IMR-90 (cell line): Measurements from ENCODE around the gene RASSF3. TPM values are rescaled to one million over a fixed set of nuclear protein-coding genes. Genes with fewer than 3 reads are reported as not detected.

Experiments
- ATAC-seq: fragments of 200-7000 bp; cut with Tn5 transposase; 2 replicates; pipeline ENCODE4 v1.9.1; 2020; ENCODE audit warnings: low read depth, mild to moderate bottlenecking, moderate library complexity
- BruUV-seq: library from RNA; stranded (reverse); fragments of 400-500 nt; replicated peaks from 2 replicates; lab custom pipeline; 2021; lab: Mats Ljungman, UMichigan
- CTCF ChIA-PET: fragments of 300-600 bp; formaldehyde crosslinking; extraction: SDS; loops from one replicate; lab custom pipeline; 2021; ENCODE audit warnings: antibody characterized with exemption; lab: Yijun Ruan, JAX
- POLR2A ChIA-PET: fragments of 300-600 bp; sonication (Branson Sonifier 250); formaldehyde crosslinking; loops from one replicate; lab custom pipeline; 2022; ENCODE audit warnings: antibody characterized with exemption; ENCODE audit not compliant: unreplicated experiment; lab: Charles Lee
- DNase-seq: peaks from one replicate; pipeline ENCODE4 v3.0.0; 2013
- H2AFZ ChIP-seq: replicated peaks from 2 replicates; pipeline ENCODE3; 2013; ENCODE audit warnings: low read length, mild to moderate bottlenecking; ENCODE audit not compliant: poor library complexity
- H2AK5ac ChIP-seq: 2 replicates; pipeline ENCODE4 v1.6.1; 2013; ENCODE audit warnings: low read depth, low read length, inconsistent platforms
- H2AK9ac ChIP-seq: replicated peaks from 2 replicates; pipeline ENCODE3; 2013; ENCODE audit warnings: mild to moderate bottlenecking, low read depth, low read length, moderate library complexity; ENCODE audit not compliant: poor library complexity
- H2BK120ac ChIP-seq: 2 replicates; pipeline ENCODE4 v1.6.1; 2013; ENCODE audit warnings: low read depth, low read length, inconsistent platforms
- H2BK15ac ChIP-seq: 3 replicates; pipeline ENCODE4 v1.6.1; 2013; ENCODE audit warnings: low read depth, low read length, inconsistent platforms
- H2BK20ac ChIP-seq: 2 replicates; pipeline ENCODE4 v1.6.1; 2013; ENCODE audit warnings: low read depth, mild to moderate bottlenecking, inconsistent platforms, low read length, moderate library complexity
- H2BK5ac ChIP-seq: 2 replicates; pipeline ENCODE4 v1.6.1; 2013; ENCODE audit warnings: mild to moderate bottlenecking, low read depth, low read length, inconsistent platforms; ENCODE audit not compliant: poor library complexity, severe bottlenecking
- H3K14ac ChIP-seq: replicated peaks from 2 replicates; pipeline ENCODE4 v1.6.1; 2013; ENCODE audit warnings: low read depth, low read length, inconsistent platforms
- H3K18ac ChIP-seq: 2 replicates; pipeline ENCODE4 v1.6.1; 2013; ENCODE audit warnings: low read depth, low read length, control low read depth
- H3K23ac ChIP-seq: 2 replicates; pipeline ENCODE4 v1.6.1; 2013; ENCODE audit warnings: low read depth, low read length, inconsistent platforms
- H3K27ac ChIP-seq: 2 replicates; pipeline ENCODE4 v1.5.1; 2013; ENCODE audit warnings: mild to moderate bottlenecking, control low read depth, low read length; ENCODE audit not compliant: insufficient read depth
- H3K27me3 ChIP-seq: 2 replicates; pipeline ENCODE4 v1.6.1; 2013; ENCODE audit warnings: low read length; ENCODE audit not compliant: control insufficient read depth, insufficient read depth
- H3K36me3 ChIP-seq: 2 replicates; pipeline ENCODE4 v1.6.1; 2013; ENCODE audit warnings: low read length, mixed read lengths; ENCODE audit not compliant: control insufficient read depth, insufficient read depth
- H3K4ac ChIP-seq: 2 replicates; pipeline ENCODE4 v1.6.1; 2013; ENCODE audit warnings: low read depth, low read length, inconsistent platforms
- H3K4me1 ChIP-seq: 2 replicates; pipeline ENCODE4 v1.6.1; 2013; ENCODE audit warnings: low read length, mixed read lengths; ENCODE audit not compliant: control insufficient read depth, insufficient read depth
- H3K4me2 ChIP-seq: 2 replicates; pipeline ENCODE4 v1.6.1; 2013; ENCODE audit warnings: low read depth, mild to moderate bottlenecking, control low read depth, low read length, moderate library complexity
- H3K4me3 ChIP-seq: 2 replicates; pipeline ENCODE4 v1.5.1; 2013; ENCODE audit warnings: low read depth, mild to moderate bottlenecking, control low read depth, low read length, moderate library complexity; ENCODE audit not compliant: insufficient read depth
- H3K56ac ChIP-seq: 2 replicates; pipeline ENCODE4 v1.6.1; 2013; ENCODE audit warnings: low read length, inconsistent platforms; ENCODE audit not compliant: insufficient read depth; ENCODE audit errors: extremely low read depth
- H3K79me1 ChIP-seq, 2 experiments: 2 replicates each; pipeline ENCODE4 v1.6.1; 2013; ENCODE audit warnings: low read length in 2 of 2, inconsistent platforms in 1 of 2, low read depth in 1 of 2
- H3K9ac ChIP-seq: 2 replicates; pipeline ENCODE4 v1.6.1; 2013; ENCODE audit warnings: low read depth, low read length, control low read depth
- H3K9me1 ChIP-seq: 2 replicates; pipeline ENCODE4 v1.6.1; 2013; ENCODE audit warnings: low read length, inconsistent platforms; ENCODE audit not compliant: insufficient read depth
- H3K9me3 ChIP-seq: 2 replicates; pipeline ENCODE4 v1.6.1; 2013; ENCODE audit warnings: low read length; ENCODE audit not compliant: control insufficient read depth, insufficient read depth
- H4K20me1 ChIP-seq: 2 replicates; pipeline ENCODE4 v1.6.1; 2013; ENCODE audit warnings: low read length, inconsistent platforms; ENCODE audit not compliant: insufficient read depth
- H4K5ac ChIP-seq: 2 replicates; pipeline ENCODE4 v1.6.1; 2013; ENCODE audit warnings: mild to moderate bottlenecking, low read depth, low read length, control low read depth
- H4K8ac ChIP-seq, 2 experiments: 2 replicates each; pipeline ENCODE4 v1.6.1; 2013; ENCODE audit warnings: low read depth in 2 of 2, low read length in 2 of 2, control low read depth in 1 of 2, inconsistent platforms in 1 of 2
- H4K91ac ChIP-seq: 2 replicates; pipeline ENCODE4 v1.6.1; 2013; ENCODE audit warnings: low read depth, low read length, inconsistent platforms; ENCODE audit not compliant: insufficient read depth
- BHLHE40 ChIP-seq: fragments of 150-350 bp; IDR thresholded peaks from 2 replicates; pipeline ENCODE4 v1.6.1; 2016; ENCODE audit warnings: mild to moderate bottlenecking, low read depth, low read length
- CHD1 ChIP-seq: IDR thresholded peaks from 2 replicates; pipeline ENCODE4 v1.6.1; 2012; ENCODE audit warnings: low read depth, low read length, improper control_type of control experiment
- POLR2A ChIP-seq: IDR thresholded peaks from 2 replicates; pipeline ENCODE4 v1.6.1; 2012; ENCODE audit warnings: mild to moderate bottlenecking, low read depth, low read length
- RCOR1 ChIP-seq: IDR thresholded peaks from 2 replicates; pipeline ENCODE4 v1.6.1; 2012; ENCODE audit warnings: mild to moderate bottlenecking, low read length, improper control_type of control experiment; ENCODE audit not compliant: insufficient replicate concordance
- WGBS, 2 experiments: methylation state at CpG; one replicate each; pipeline versions ENCODE4 v1.1.5 to v1.1.7; 2013; ENCODE audit warnings: missing lambda C conversion rate in 2 of 2; ENCODE audit not compliant: insufficient read length in 1 of 2; ENCODE audit errors: extremely low coverage in 2 of 2; 5-methylcytosine and 5-hydroxymethylcytosine counted together
- dilution Hi-C: fragments of 300-500 bp; cut with HindIII; formaldehyde crosslinking; loops from one replicate; pipeline ENCODE4 v1.14.3; 2018; ENCODE audit warnings: low sequenced_read_pairs; ENCODE audit not compliant: unreplicated experiment
- in situ Hi-C: fragments of 300-500 bp; cut with MboI; formaldehyde crosslinking; loops from 3 replicates; pipeline ENCODE4 v1.14.3; 2019; ENCODE audit warnings: low sequenced_read_pairs, inconsistent platforms, mixed read lengths
- intact Hi-C: fragments of 100-400 bp; cut with micrococcal nuclease; formaldehyde crosslinking; loops from 2 replicates; pipeline ENCODE4 v1.10.0; 2022
- polyA plus RNA-seq, 3 experiments: library from polyadenylated mRNA; depleted of rRNA; stranded (reverse); fragments of >200 nt; gene quantifications; 2 replicates each; pipeline ENCODE4 v1.2.3, GENCODE V29; 2012; ENCODE audit warnings: low replicate concordance in 1 of 3
- total RNA-seq: library from RNA; depleted of rRNA; stranded (reverse); fragments of >200 nt; gene quantifications from 2 replicates; pipeline ENCODE4 v1.2.3, GENCODE V29; 2012

The RASSF3 gene
- total and polyA plus RNA-seq, 2 of the 4 experiments (the other 2 are of a cell fraction) = 18.7 to 39.3 TPM

DNA sequence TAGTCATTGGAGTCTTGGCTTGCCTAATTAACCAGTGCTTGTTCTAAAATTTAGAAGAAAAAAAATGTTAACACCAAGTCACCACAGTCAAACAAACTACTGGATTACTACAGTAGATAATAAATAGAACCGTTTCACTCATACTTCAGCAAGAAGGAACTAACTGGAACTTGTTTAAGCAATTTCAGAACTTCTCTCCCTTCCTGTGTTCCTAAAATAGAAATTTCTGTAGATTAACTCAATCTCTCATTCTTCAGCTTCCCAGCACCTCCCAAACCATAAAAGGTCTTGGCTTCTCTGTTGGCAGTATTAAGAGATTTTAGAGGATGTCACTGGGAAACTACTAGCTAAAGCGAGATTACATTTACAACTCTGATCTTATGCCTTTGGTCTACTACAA is 130.4 kb downstream of the RASSF3 start:
- H3K27me3 ChIP-seq = no peaks in the 10 kb centered on the region
- H3K9me3 ChIP-seq = no peaks in the 10 kb centered on the region
- no peak overlapping the region for H2AFZ ChIP-seq
- H4K20me1 ChIP-seq = no peaks in the 10 kb centered on the region
- ChIA-PET CTCF (no interaction called here), POLR2A (no interaction called here)
- BruUV-seq = no TSS peak
- no peak overlapping the region for H3K9ac ChIP-seq
- peaks cover 36% of the 10 kb centered on the region for H3K36me3 ChIP-seq
- H3K14ac ChIP-seq = no peak overlapping the region
- TF ChIP-seq RCOR1 = no peak
- no peak for TF ChIP-seq BHLHE40
- no peak for TF ChIP-seq POLR2A
- no peak for TF ChIP-seq CHD1
- dilution Hi-C loops (no loop called here), in situ Hi-C loops (no loop called here), intact Hi-C loops (no loop called here)
- H2BK120ac ChIP-seq = no peak overlapping the region
- no peak overlapping the region for H2AK5ac ChIP-seq
- peaks cover 4% of the 10 kb centered on the region; the same call in 1 of the 2 replicates for H3K4me1 ChIP-seq
- H3K56ac ChIP-seq = no peak overlapping the region
- no peak overlapping the region for H4K8ac ChIP-seq
- no peak overlapping the region for H4K91ac ChIP-seq
- no peak overlapping the region for H3K23ac ChIP-seq
- H3K4me2 ChIP-seq = no peak overlapping the region
- H3K4ac ChIP-seq = no peak overlapping the region
- no peak overlapping the region for H2BK20ac ChIP-seq
- H2AK9ac ChIP-seq = no peak overlapping the region
- H3K27ac ChIP-seq = no peak overlapping the region
- H3K18ac ChIP-seq = no peak overlapping the region
- H2BK5ac ChIP-seq = no peak overlapping the region
- no peak overlapping the region for H2BK15ac ChIP-seq
- ATAC-seq (no peak), DNase-seq (no peak)
- H4K5ac ChIP-seq = no peak overlapping the region
- no peak overlapping the region for H3K4me3 ChIP-seq
- WGBS, 2 experiments = no CpG with 5 or more reads among the region's 2 CpGs
- no peaks in the 10 kb centered on the region for H3K9me1 ChIP-seq
- H3K79me1 ChIP-seq = peaks cover 0 to 8% of the 10 kb centered on the region in 2 experiments; a peak in 1 of 4 replicates
